Fibroblast of villous mesenchyme (primary cell): ENCODE results near the gene NEURL1B. TPM values are rescaled to one million over a fixed set of nuclear protein-coding genes. Genes with fewer than 3 reads are reported as not detected.
A peak's percentile ranks its signal among the peaks of the same experiment; 100 is the strongest.

Experiments
- DNase-seq: peaks from one replicate; pipeline ENCODE4 v3.0.0-alpha.2; 2010; ENCODE audit warnings: low read depth
- H3K4me3 ChIP-seq: 2 replicates; pipeline ENCODE4 v1.5.1; 2011; ENCODE audit warnings: low read depth, mild to moderate bottlenecking, low read length
- total RNA-seq: library from RNA; depleted of rRNA; stranded (reverse); fragments of >200 nt; gene quantifications from 2 replicates; pipeline ENCODE4 v1.2.3, GENCODE V29; 2012
- TF ChIP-seq, protein P1 (sequence below): IDR thresholded peaks from 2 replicates; pipeline ENCODE4 v1.5.1; 2012; ENCODE audit warnings: low read depth, mild to moderate bottlenecking, low read length; ENCODE audit not compliant: insufficient read depth

NEURL1B gene
- total RNA-seq, 1 donor, result 4.3 TPM

DNA sequence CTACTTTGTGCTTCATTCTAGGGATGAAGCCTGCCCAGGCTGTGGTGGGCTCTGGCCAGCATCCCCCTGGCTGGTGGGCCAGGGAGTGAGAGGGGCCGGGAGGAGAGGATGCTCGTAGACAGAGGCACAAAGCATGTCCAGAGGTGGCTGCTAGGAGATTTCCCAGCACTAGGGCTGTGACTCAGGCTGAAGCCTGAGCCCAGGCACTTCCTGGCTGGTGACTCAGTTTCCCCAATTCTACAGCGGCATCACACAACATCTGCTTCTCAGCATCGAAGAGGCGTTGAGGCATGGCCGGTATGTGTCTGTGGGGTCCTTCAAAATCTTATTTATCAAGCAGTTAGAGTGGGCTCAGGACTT, 74.3 kb downstream of the NEURL1B start:
- no peak for DNase-seq
- TF ChIP-seq, protein P1, sequence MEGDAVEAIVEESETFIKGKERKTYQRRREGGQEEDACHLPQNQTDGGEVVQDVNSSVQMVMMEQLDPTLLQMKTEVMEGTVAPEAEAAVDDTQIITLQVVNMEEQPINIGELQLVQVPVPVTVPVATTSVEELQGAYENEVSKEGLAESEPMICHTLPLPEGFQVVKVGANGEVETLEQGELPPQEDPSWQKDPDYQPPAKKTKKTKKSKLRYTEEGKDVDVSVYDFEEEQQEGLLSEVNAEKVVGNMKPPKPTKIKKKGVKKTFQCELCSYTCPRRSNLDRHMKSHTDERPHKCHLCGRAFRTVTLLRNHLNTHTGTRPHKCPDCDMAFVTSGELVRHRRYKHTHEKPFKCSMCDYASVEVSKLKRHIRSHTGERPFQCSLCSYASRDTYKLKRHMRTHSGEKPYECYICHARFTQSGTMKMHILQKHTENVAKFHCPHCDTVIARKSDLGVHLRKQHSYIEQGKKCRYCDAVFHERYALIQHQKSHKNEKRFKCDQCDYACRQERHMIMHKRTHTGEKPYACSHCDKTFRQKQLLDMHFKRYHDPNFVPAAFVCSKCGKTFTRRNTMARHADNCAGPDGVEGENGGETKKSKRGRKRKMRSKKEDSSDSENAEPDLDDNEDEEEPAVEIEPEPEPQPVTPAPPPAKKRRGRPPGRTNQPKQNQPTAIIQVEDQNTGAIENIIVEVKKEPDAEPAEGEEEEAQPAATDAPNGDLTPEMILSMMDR, result no peak
- H3K4me3 ChIP-seq, result no peak overlapping the region

DNA sequence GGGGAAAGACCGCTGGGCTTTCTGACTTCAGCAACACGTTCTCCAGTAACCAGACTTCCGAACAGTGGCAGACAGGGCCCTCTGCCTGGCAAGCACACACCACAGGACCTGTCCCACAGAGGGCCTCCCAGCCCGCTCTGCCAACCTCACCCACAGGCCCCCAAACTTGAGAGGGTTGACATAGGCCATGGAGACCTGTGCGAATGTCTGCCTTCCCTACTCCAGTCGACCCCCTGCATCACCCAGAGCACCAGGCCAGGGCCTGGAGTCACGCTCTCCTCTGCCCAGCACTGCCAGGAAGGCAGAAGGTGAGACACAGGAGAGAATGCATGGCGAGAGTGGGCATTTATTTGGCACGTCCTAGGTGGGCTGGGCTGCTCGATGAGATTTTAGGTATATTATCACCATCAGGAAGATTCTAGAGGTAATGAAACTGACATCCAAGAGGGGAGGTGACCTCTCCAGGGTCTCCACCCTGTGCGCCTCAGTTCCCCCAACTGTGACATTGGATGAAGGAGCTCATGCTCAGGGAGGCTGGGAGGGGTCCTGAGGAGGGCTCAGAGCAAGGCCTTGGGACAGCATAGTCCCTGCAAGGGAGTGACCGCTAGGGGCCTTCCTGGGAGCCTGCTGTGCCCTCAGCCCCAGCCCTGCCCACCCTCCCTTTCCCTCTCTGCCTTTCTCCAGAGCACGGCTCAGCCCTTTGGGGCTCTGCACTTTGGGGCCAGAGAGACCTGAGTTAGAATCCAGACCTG, 75.0 kb downstream of the NEURL1B start:
- no peak overlapping the region for H3K4me3 ChIP-seq
- TF ChIP-seq, protein P1, result no peak
- DNase-seq, result no peak

DNA sequence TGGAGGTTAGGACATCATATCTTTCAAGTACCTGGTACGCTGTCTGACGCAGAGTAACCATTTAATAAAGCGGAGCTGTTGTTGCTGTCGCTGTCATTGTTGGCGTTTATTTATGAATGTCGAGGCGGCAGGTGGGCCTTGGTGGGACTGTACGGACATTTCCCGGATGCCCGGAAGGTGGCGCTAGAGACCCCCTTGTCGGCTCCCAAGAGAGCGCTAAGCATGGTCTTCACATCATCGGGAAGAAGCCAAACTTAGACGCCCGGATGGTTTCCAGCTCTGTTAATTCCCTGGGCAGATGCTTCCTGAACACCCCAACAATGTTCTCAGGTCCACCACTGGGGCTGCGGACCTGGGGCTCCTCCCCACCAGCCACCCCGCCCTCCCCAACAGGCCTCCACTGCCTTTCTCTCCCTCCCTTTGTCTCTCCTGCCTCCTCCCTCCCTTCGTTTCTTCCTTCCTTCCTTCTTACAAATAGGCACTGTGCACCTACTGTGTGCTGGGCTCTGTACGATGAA, 75.8 kb downstream of the NEURL1B start:
- DNase-seq, result peak; percentile 84
- no peak overlapping the region for H3K4me3 ChIP-seq
- TF ChIP-seq, protein P1, result peak; percentile 89

DNA sequence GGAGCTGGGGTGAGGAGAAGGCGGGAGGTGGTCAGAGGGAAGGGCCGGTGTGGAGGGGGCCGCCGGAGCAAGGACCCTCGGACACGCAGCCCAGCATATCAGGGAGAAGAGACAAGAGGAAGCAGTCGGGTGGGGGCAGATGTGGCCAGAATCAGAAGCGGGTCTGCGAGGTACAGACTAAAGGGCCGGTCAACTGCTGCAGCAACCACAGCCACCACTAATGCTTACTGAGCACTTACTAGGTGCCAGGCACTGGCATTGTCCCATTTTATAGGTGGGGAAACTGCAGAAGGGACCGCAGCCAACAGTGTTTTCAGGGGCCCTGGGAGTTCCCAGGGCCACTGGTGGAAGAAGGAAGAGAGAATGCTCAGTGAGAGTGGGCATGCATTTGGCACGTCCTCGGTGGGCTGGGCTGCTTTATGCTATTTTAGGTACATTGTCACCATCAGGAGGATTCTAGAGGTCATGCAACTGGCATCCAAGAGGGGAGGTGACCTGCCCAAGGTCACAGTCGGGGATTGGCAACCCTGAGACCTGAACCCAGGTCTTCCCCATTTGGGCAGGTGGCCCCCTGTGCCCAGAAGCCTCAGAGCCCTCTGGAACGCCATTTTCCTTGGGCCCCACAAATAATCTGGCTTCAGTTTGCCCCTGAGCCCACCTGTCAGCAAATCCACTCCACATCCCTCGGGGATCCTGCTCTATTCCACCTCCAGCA, 76.6 kb downstream of the NEURL1B start:
- TF ChIP-seq, protein P1, result no peak
- no peak for DNase-seq
- no peak overlapping the region for H3K4me3 ChIP-seq

DNA sequence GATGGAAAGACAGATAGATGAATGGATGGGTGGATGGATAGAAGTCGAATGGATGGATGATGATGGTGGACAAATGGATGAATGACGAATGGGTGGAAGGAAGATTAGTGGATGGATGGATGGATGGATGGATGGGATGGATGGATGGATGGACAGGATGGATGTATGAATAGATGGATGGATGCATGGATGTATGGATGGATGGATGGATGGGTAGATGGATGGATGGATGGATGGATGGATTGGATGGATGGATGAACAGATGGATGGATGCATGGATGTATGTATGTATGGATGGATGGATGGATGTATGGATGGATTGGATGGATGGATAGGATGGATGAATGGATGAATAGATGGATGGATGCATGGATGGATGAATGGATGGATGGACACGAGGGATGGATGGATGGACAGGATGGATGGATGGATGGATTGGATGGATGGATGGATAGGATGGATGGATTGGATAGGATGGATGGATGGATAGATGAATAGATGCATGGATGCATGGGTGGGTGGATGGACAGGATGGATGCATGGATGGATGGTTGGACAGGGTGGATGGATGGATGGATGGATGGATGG, 77.6 kb downstream of the NEURL1B start:
- H3K4me3 ChIP-seq, result no peak overlapping the region
- TF ChIP-seq, protein P1, result no peak
- no peak for DNase-seq

DNA sequence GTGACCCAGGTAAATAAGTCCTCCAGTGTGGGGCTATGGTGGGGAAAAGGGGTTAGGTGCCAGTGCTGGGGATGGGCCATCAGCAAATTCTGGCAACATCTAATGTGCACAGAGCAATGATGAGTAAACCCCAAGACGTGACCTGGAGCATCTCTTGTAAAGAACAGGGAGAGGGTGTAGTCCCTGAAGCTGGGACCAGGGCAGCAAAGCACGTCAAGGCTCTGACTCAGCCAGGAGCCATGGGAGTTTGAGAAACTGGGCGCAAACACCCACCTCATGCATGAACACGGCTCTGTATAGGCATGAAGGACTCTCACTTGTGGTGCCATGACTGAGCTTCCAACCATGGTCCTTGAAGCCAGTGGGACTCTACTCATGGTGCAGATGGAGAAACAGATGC, 78.1 kb downstream of the NEURL1B start:
- TF ChIP-seq, protein P1, result no peak
- DNase-seq, result no peak

More for the DNA sequence above, 78.1 kb downstream of the NEURL1B start:
- H3K4me3 ChIP-seq, result no peak overlapping the region
